HG03469 (cell line): Measurements from ENCODE around the gene PMM1.
A peak's percentile ranks its signal among the peaks of the same experiment; 100 is the strongest.
"Not testable (repeated sequence)": the region's sequence is repeated elsewhere in the genome, so short reads cannot be mapped to it uniquely, and the experiment has no call there.

Source experiments
- ATAC-seq: cut with Tn5 transposase; IDR thresholded peaks from one replicate; pipeline ENCODE4 v1.9.1; 2021; ENCODE audit warnings: mild to moderate bottlenecking, moderate library complexity, moderate number of reproducible peaks; ENCODE audit not compliant: unreplicated experiment

PMM1 gene

GRCh38 chr22:41564563-41564962 is 25.1 kb downstream of the PMM1 start:
- ATAC-seq = no peak

- no peak for ATAC-seq
These were observed 26.5 kb downstream of the PMM1 start for GRCh38 chr22:41563051-41563711.

- no peak for ATAC-seq
These were observed 27.2 kb downstream of the PMM1 start for GRCh38 chr22:41562461-41562860.

GRCh38 chr22:41561788-41562187 is 27.9 kb downstream of the PMM1 start:
- no peak for ATAC-seq

GRCh38 chr22:41561335-41561734 is 28.3 kb downstream of the PMM1 start:
- ATAC-seq = no peak

- no peak for ATAC-seq
These were observed 29.6 kb downstream of the PMM1 start for GRCh38 chr22:41560095-41560471.

GRCh38 chr22:41558241-41558630 is 31.4 kb downstream of the PMM1 start:
- not testable (repeated sequence) for ATAC-seq

- ATAC-seq = no peak
These were observed 32.0 kb downstream of the PMM1 start for GRCh38 chr22:41557401-41558240.

- no peak for ATAC-seq
These were observed 33.1 kb downstream of the PMM1 start for GRCh38 chr22:41556561-41556960.

- no peak for ATAC-seq
These were observed 34.2 kb downstream of the PMM1 start for GRCh38 chr22:41555325-41555982.

GRCh38 chr22:41551877-41552582 is 37.6 kb downstream of the PMM1 start:
- no peak for ATAC-seq

GRCh38 chr22:41550952-41551491 is 38.6 kb downstream of the PMM1 start:
- no peak for ATAC-seq

GRCh38 chr22:41548830-41549211 is 40.8 kb downstream of the PMM1 start:
- ATAC-seq = no peak

GRCh38 chr22:41544671-41545476 is 44.8 kb downstream of the PMM1 start:
- no peak for ATAC-seq

- ATAC-seq = peak; percentile 74
These were observed 45.6 kb downstream of the PMM1 start, which contains the start of gene POLR3H for GRCh38 chr22:41543854-41544670. Gene POLR3H, minus strand, starts transcription at chr22:41544470. Its CDS starts 369 bp downstream, at chr22:41544101.

GRCh38 chr22:41542224-41542623 is 47.4 kb downstream of the PMM1 start:
- ATAC-seq = no peak

GRCh38 chr22:41541484-41541883 is 48.2 kb downstream of the PMM1 start:
- ATAC-seq = no peak

- ATAC-seq = no peak
These were observed 49.3 kb downstream of the PMM1 start for GRCh38 chr22:41540365-41540764.

- no peak for ATAC-seq
These were observed 49.7 kb downstream of the PMM1 start for GRCh38 chr22:41540006-41540315.
